GM21515 (cell line): Measurements from ENCODE around the gene GOLPH3.

Source experiments
- ATAC-seq: cut with Tn5 transposase; IDR thresholded peaks from one replicate; pipeline ENCODE4 v1.9.1; 2021; ENCODE audit not compliant: unreplicated experiment

GOLPH3 gene

DNA sequence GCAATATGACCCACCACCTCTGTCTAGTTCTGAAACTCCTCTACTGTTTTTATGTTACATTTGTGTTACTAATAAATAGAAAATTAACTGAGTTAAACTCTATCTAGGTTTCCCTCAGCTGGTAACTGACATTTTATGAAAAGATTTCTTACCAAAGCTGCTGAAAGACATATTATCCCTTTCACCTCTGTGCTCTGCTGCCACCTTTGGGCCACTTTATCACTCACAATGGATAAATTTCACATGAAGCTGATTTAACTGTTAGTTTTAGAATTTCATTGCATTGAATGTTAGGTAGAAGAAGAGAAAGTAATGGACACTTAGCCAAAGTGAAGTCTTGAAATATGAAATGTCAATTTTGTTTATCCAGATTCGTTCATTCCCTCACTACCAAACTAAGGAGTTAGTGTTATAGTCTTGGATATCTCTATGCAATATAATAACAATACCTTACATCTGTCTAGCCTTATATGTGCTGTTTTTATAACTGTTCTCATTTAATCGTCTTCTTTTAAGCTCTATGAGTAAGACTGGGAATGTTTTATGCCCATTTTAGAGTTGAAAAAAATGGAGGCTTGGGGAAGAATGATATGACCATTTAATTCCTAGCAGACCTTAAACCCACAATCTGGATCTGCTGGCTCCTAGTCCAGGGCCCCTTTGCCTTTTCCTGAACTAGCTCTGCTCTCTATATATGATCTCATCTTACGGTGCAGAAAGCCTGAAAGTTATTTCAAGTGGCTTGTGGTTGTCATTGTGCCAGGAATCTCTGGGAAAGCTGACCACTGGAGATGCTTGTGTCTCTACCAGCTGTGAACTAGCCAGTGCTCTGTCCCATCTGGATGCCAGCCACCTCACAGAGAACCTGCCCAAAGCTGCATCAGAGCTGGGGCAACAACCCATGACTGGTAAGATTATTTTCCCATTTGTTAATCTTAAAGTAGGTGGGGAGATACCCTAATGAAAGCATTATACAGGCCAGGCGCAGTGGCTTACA lies 97.1 kb downstream of the GOLPH3 start:
- no peak for ATAC-seq
